GM12878 (cell line): ENCODE measurements around the gene PPT1. TPM values are rescaled to one million over a fixed set of nuclear protein-coding genes. Genes with fewer than 3 reads are reported as not detected.

Experiments
- ATAC-seq: fragments of 200-7000 bp; cut with Tn5 transposase; 3 replicates; pipeline ENCODE4 v1.9.1; 2020; ENCODE audit warnings: mild to moderate bottlenecking, moderate library complexity
- BruUV-seq: library from RNA; stranded (reverse); fragments of 400-500 nt; replicated peaks from 2 replicates; lab custom pipeline; 2021; lab: Mats Ljungman, UMichigan
- CTCF ChIA-PET: fragments of 300-600 bp; sonication (Branson Sonifier 250); formaldehyde crosslinking; extraction: SDS; loops from one replicate; lab custom pipeline; 2021; ENCODE audit warnings: inconsistent platforms; lab: Yijun Ruan, JAX
- POLR2A ChIA-PET: fragments of 350-600 bp; formaldehyde crosslinking; extraction: SDS; loops from one replicate; lab custom pipeline; 2021; ENCODE audit warnings: inconsistent platforms; lab: Charles Lee
- RAD21 ChIA-PET: fragments of 300-600 bp; sonication (Branson Sonifier 250); formaldehyde crosslinking; loops from one replicate; lab custom pipeline; 2023; ENCODE audit warnings: antibody characterized with exemption; ENCODE audit not compliant: unreplicated experiment; lab: Charles Lee
- SMC1A ChIA-PET: fragments of 300-600 bp; sonication (Branson Sonifier 250); formaldehyde crosslinking; loops from one replicate; lab custom pipeline; 2023; ENCODE audit not compliant: unreplicated experiment, uncharacterized antibody; lab: Charles Lee
- DNase-seq: peaks from one replicate; pipeline ENCODE4 v3.0.0-alpha.2; 2011; ENCODE audit warnings: low read depth, low spot score
- FAIRE-seq: peaks from 3 replicates; lab custom pipeline; 2011; peaks lifted over from hg19 to GRCh38; lab: Jason Lieb, UNC
- H2AFZ ChIP-seq: 2 replicates; pipeline ENCODE4 v1.6.0; 2011; ENCODE audit warnings: low read depth, low read length, control low read depth; ENCODE audit not compliant: control insufficient read depth
- H3K27ac ChIP-seq: 2 replicates; pipeline ENCODE4 v1.5.1; 2011; ENCODE audit warnings: control low read depth; ENCODE audit not compliant: control insufficient read depth, insufficient read depth
- H3K27me3 ChIP-seq, 2 experiments: replicated peaks in 1 of 2; 2 replicates each; pipeline versions ENCODE4 v1.6.0 to v1.6.1; 2011; ENCODE audit warnings: low read length in 1 of 2; ENCODE audit not compliant: control insufficient read depth in 2 of 2, insufficient read depth in 2 of 2
- H3K36me3 ChIP-seq, 2 experiments: 2 replicates each; pipeline ENCODE4 v1.5.1; 2011; ENCODE audit warnings: low read length in 1 of 2; ENCODE audit not compliant: control insufficient read depth in 2 of 2, insufficient read depth in 2 of 2
- H3K4me1 ChIP-seq: 2 replicates; pipeline ENCODE4 v1.6.1; 2011; ENCODE audit warnings: mild to moderate bottlenecking, low read length, moderate library complexity, mixed read lengths; ENCODE audit not compliant: control insufficient read depth, insufficient read depth
- H3K4me2 ChIP-seq: 2 replicates; pipeline ENCODE4 v1.6.0; 2011; ENCODE audit warnings: control low read depth; ENCODE audit not compliant: control insufficient read depth, insufficient read depth
- H3K4me3 ChIP-seq: fragments of 200-600 bp; sonication (generic); 2 replicates; pipeline ENCODE4 v1.5.1; 2016
- H3K79me2 ChIP-seq: 2 replicates; pipeline ENCODE4 v1.6.0; 2011; ENCODE audit warnings: low read length; ENCODE audit not compliant: control insufficient read depth, insufficient read depth
- H3K9ac ChIP-seq: 2 replicates; pipeline ENCODE4 v1.8.0; 2011; ENCODE audit warnings: low read length, control low read depth, mixed read lengths; ENCODE audit not compliant: control insufficient read depth, insufficient read depth
- H3K9me3 ChIP-seq: replicated peaks from 3 replicates; pipeline ENCODE4 v1.5.1; 2011; ENCODE audit warnings: mild to moderate bottlenecking, low read length; ENCODE audit not compliant: control insufficient read depth, insufficient read depth
- H4K20me1 ChIP-seq: 2 replicates; pipeline ENCODE4 v1.6.0; 2011; ENCODE audit not compliant: control insufficient read depth, insufficient read depth
- CREB1 ChIP-seq: IDR thresholded peaks from 2 replicates; pipeline ENCODE4 v1.6.1; 2012; ENCODE audit warnings: low read depth, mild to moderate bottlenecking, inconsistent platforms
- ESRRA ChIP-seq: IDR thresholded peaks from 2 replicates; pipeline ENCODE4 v1.6.1; 2012; ENCODE audit warnings: mild to moderate bottlenecking, low read length, improper control_type of control experiment
- NR2C1 ChIP-seq: fragments of 450-650 bp; IDR thresholded peaks from 2 replicates; pipeline ENCODE4 v1.6.1; 2017; ENCODE audit warnings: antibody characterized with exemption, mild to moderate bottlenecking, moderate library complexity
- SREBF2 ChIP-seq: IDR thresholded peaks from 2 replicates; pipeline ENCODE4 v1.6.1; 2012; ENCODE audit warnings: mild to moderate bottlenecking, low read length
- STAT1 ChIP-seq: fragments of 450-650 bp; conservative IDR thresholded peaks from 2 replicates; pipeline ENCODE4 v1.6.1; 2014; ENCODE audit warnings: antibody characterized with exemption, mild to moderate bottlenecking
- WGBS: methylation state at CpG from one replicate; pipeline ENCODE4 v1.1.6; 2016; ENCODE audit warnings: low lambda C conversion rate; ENCODE audit not compliant: insufficient replicate concordance, insufficient coverage; ENCODE audit errors: missing lambda C conversion rate; 5-methylcytosine and 5-hydroxymethylcytosine counted together
- in situ Hi-C: fragments of 300-500 bp; cut with MboI; formaldehyde crosslinking; loops from 9 replicates; pipeline ENCODE4 v1.14.3; 2018; ENCODE audit warnings: mixed read lengths
- intact Hi-C: fragments of 100-400 bp; cut with micrococcal nuclease; formaldehyde crosslinking; loops from one replicate; pipeline ENCODE4 v1.14.2; 2022; ENCODE audit not compliant: unreplicated experiment
- polyA plus RNA-seq, 11 experiments: library from polyadenylated mRNA; depleted of rRNA in 4 of 11; unstranded in 6 of 11; stranded (reverse) in 5 of 11; fragments of >200 nt; fragmentation: Nextera tagmentation in 4 of 11; fragmentation: Illumina TruSeq in 1 of 11; extraction: Ambion mirVana in 4 of 11; extraction: Trizol in 1 of 11; gene quantifications; 1 replicate in 1 of 11; 2 replicates in 10 of 11; pipeline versions ENCODE4 v1.2.1 to v1.2.3, GENCODE V29; 2011 to 2016; ENCODE audit warnings: inconsistent platforms in 2 of 11, missing spikeins in 2 of 11, low read depth in 1 of 11
- total RNA-seq, 4 experiments: library from RNA; depleted of rRNA in 3 of 4; stranded (reverse); fragments of >200 nt in 3 of 4; fragmentation: Illumina TruSeq in 1 of 4; extraction: Trizol in 1 of 4; gene quantifications; 2 replicates each; pipeline versions ENCODE4 v1.2.1 to v1.2.3, GENCODE V29; 2013 to 2021
- TF ChIP-seq, protein P1 (sequence below): IDR thresholded peaks from 2 replicates; pipeline ENCODE4 v1.6.1; 2011; ENCODE audit warnings: low read depth, low read length, improper control_type of control experiment, borderline replicate concordance

The PPT1 gene
- total and polyA plus RNA-seq, 10 of the 15 experiments (the other 5 are each of a cell fraction or from before 2014, with no cell fraction given): 50.4 to 147 (median 103) TPM

DNA sequence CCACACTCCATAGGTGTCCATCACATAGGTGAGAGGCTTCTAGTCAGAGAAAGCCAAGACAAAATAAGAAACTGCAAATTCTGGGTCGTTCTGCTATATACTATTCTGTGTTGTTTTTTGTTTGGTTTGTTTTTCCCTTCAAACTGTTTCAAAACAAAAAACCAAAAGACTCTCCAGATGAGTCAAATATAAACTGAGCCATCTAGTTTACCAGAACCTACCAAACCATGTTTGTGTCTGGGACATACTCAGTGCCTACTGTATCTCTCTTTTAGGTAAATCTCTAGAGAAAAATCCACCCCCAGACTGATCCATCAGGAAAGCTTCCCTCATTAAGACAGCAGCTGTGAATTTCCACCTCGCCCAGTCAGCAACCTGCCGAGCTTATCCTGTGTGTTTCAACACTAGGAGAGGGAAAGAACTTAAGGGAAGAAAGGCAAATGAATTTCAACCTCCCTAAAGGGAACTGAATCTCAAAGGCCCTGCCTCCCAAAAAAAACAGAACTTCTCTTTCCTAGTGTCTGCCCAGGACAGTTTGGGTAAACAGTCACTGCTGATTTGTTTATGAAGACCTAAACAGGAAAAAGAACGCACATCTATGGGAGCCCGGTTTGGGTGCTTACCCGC, 17.2 kb downstream of the PPT1 start:
- Histone ChIP-seq H3K4me1 (no peaks in the 10 kb centered on the region), H3K4me3 (no peak overlapping the region), H3K27ac (no peak overlapping the region), H2AFZ (no peak overlapping the region), H3K9ac (no peak overlapping the region), H4K20me1 (no peaks in the 10 kb centered on the region), H3K9me3 (no peaks in the 10 kb centered on the region), H3K4me2 (no peak overlapping the region), H3K36me3 (peaks cover 0 to 15% of the 10 kb centered on the region in 2 experiments), H3K27me3 (no peaks in the 10 kb centered on the region), H3K79me2 (no peaks in the 10 kb centered on the region)
- CTCF ChIA-PET: interaction anchor here (0.6 to 20.0 kb wide), 6 partner anchors 15 to 260 kb away, joined by 3 to 271 read pairs (median 12); no protein-coding TSS in a partner anchor
- RAD21 ChIA-PET: no interaction called here
- SMC1A ChIA-PET: interaction anchor here (2.2 to 3.9 kb wide), 2 partner anchors 20 to 258 kb away, joined by 8 to 20 read pairs; no protein-coding TSS in a partner anchor
- TF ChIP-seq CREB1 (no peak), NR2C1 (no peak), STAT1 (no peak), ESRRA (no peak), SREBF2 (no peak)
- TF ChIP-seq, protein P1, sequence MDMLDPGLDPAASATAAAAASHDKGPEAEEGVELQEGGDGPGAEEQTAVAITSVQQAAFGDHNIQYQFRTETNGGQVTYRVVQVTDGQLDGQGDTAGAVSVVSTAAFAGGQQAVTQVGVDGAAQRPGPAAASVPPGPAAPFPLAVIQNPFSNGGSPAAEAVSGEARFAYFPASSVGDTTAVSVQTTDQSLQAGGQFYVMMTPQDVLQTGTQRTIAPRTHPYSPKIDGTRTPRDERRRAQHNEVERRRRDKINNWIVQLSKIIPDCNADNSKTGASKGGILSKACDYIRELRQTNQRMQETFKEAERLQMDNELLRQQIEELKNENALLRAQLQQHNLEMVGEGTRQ: no peak
- ATAC-seq (no peak), FAIRE-seq (no peak), DNase-seq (no peak)
- BruUV-seq: no TSS peak
- WGBS: 21% methylated on average over 6 of the region's 6 CpGs
- POLR2A ChIA-PET: no interaction called here
- intact Hi-C loops: no loop called here
- in situ Hi-C loops: loop anchor here (5.0 kb wide), 2 partner anchors 257 to 322 kb away; no protein-coding TSS in a partner anchor
